SIG-M5 treated with dmso at 0.1 percent for 504 hours (cell line): ENCODE measurements around the gene GPSM1.
"Not testable (repeated sequence)": the region's sequence is repeated elsewhere in the genome, so short reads cannot be mapped to it uniquely, and the experiment has no call there.

Experiments
- DNase-seq: peaks from one replicate; lab custom pipeline; 2025; ENCODE audit not compliant: unreplicated experiment; lab: John Stamatoyannopoulos, UW

The GPSM1 gene

GRCh38 chr9:136393531-136393930 is 66.2 kb downstream of the GPSM1 start:
- no peak for DNase-seq

- no peak for DNase-seq
Observed at GRCh38 chr9:136394312-136395019, 67.1 kb downstream of the GPSM1 start.

- DNase-seq = no peak
Observed at GRCh38 chr9:136395020-136395340, 67.6 kb downstream of the GPSM1 start.

GRCh38 chr9:136395345-136396218 is 68.2 kb downstream of the GPSM1 start:
- no peak for DNase-seq

GRCh38 chr9:136396219-136396515 is 68.8 kb downstream of the GPSM1 start:
- DNase-seq = no peak

- no peak for DNase-seq
Observed at GRCh38 chr9:136397643-136398042, 70.3 kb downstream of the GPSM1 start.

GRCh38 chr9:136398286-136398685 is 70.9 kb downstream of the GPSM1 start:
- DNase-seq = no peak

GRCh38 chr9:136399176-136400037 is 72.1 kb downstream of the GPSM1 start:
- no peak for DNase-seq

- peak; percentile 74 for DNase-seq
Observed at GRCh38 chr9:136400038-136400834, 72.9 kb downstream of the GPSM1 start, which contains the start of gene SNAPC4. Gene SNAPC4, minus strand, starts transcription at chr9:136400170. Its CDS starts 1,742 bp downstream, at chr9:136398428.

- no peak for DNase-seq
Observed at GRCh38 chr9:136401173-136401922, 74.0 kb downstream of the GPSM1 start.

- DNase-seq = no peak
Observed at GRCh38 chr9:136402067-136402466, 74.7 kb downstream of the GPSM1 start.

- DNase-seq = no peak
Observed at GRCh38 chr9:136403538-136403914, 76.2 kb downstream of the GPSM1 start.

- no peak for DNase-seq
Observed at GRCh38 chr9:136403915-136404800, 76.8 kb downstream of the GPSM1 start.

GRCh38 chr9:136404801-136405136 is 77.4 kb downstream of the GPSM1 start:
- DNase-seq = no peak

- no peak for DNase-seq
Observed at GRCh38 chr9:136405481-136405880, 78.1 kb downstream of the GPSM1 start.

GRCh38 chr9:136405904-136406303 is 78.6 kb downstream of the GPSM1 start:
- DNase-seq = not testable (repeated sequence)

GRCh38 chr9:136407061-136407460 is 79.7 kb downstream of the GPSM1 start:
- DNase-seq = not testable (repeated sequence)

GRCh38 chr9:136407911-136408310 is 80.6 kb downstream of the GPSM1 start:
- DNase-seq = no peak
